Measurements from ENCODE around the gene YAE1. TPM values are rescaled to one million over a fixed set of nuclear protein-coding genes. Genes with fewer than 3 reads are reported as not detected.

The YAE1 gene
- total RNA-seq, 1 experiment from 2014 or later, result 38.5 TPM

GRCh38 chr7:39553436-39553835 is 12.8 kb upstream of the YAE1 start:
- no peak for DNase-seq (ENCODE audit: extremely low read depth, low read depth)

DNA sequence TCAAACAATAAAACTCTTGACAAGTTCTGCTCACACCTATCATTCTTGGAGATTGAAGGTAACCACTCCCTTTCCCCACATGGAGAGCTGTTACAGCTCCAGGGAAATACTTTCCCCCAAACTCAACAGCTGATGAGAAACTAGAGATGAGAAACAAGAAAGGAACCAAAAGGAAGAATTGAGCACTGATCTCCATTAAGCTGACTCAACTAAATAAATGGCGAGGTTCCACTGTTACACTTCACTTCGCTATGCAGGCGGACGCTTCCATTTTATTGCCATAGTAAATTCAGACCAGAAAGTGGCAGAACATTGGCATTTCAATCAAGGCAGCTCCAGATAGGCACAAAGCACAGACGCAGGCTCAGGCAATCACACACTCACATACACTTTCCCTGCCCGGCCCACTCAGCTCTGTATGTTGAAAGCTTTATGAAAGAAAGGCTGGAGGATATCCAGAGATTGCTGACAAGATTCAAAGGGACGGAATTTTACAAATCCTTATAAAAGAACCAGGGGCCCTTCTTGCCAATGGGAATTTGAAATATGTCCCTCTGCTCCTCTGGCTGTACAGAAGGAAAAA is 11.5 kb upstream of the YAE1 start:
- DNase-seq (ENCODE audit: extremely low read depth, low read depth), result no peak

- DNase-seq (ENCODE audit: extremely low read depth, low read depth), result no peak
Observed at GRCh38 chr7:39557222-39557621, 9.0 kb upstream of the YAE1 start.

GRCh38 chr7:39557911-39558310 is 8.3 kb upstream of the YAE1 start:
- DNase-seq (ENCODE audit: extremely low read depth, low read depth), result no peak

DNA sequence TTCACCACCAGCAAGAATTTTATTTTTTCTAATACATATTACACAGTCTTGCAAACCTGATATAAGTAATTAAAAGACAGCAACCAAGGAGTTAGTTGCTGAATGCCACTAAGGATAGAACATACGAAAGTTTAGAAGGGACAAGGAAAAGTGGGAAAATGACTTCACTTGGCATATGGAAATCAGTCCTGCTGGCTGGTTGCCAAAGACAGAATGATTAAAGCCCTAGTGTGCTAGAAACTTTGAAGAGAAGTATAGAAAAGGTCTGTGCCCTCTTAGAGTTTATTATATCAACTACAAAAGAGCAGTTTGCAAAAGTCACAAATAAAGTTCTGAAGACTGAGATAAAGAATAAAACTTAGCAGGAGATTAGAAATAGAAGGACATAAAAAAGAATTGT is 5.8 kb upstream of the YAE1 start:
- no peak for DNase-seq (ENCODE audit: extremely low read depth, low read depth)

- no peak for DNase-seq (ENCODE audit: extremely low read depth, low read depth)
Observed at GRCh38 chr7:39560997-39561396, 5.2 kb upstream of the YAE1 start.

DNA sequence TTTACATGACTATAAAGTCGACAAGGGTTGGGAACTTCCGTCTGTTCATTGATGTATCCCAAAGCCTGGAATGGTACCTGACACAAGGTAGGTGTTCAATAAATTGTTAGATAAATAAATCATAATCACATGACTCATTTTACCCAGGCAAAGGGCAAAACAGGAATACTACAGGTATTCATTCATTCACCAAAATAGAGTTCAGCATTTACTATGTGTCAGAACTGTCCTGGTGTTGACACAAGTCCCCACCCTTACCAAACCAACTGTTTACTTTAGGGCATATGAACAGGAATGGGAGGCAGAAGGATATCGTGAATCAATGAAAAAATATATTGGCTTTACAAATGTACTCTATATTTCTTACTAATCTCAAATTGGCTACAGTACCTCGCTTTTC is 666 bp upstream of the YAE1 start:
- DNase-seq (ENCODE audit: extremely low read depth, low read depth), result no peak

- DNase-seq (ENCODE audit: extremely low read depth, low read depth), result no peak
Observed at GRCh38 chr7:39567294-39567693, 1.1 kb downstream of the YAE1 start.

DNA sequence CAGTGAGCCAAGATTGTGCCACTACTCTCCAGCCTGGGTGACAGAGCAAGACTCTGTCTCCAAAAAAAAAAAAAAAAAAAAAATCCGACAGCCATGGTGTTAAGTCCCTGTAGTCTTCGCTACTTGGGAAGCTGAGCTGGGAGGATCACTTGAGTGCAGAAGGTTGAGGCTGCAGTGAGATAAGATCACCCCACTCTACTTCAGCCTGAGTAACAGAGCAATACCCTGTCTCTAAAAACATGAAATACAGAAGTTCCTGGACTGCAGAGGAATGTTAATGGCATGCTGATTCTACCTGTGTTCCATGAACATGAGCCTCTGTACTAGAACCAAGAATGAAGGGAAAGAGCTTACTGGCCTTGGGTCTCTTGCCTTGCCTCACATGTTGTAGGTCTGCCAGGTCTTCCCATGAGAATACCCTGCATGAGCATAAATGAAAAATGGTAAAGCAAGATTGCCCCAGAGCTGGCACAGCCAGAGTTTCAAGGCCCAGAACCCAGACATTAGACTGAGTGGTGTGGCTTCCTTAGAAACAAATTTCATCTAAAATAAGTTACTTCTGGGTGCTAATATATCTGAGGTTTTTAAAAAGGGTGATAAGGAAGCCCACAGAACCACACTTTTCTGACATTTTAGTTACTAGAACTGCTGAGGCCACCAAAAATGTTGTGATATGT is 8.6 kb downstream of the YAE1 start:
- no peak for DNase-seq (ENCODE audit: extremely low read depth, low read depth)

- no peak for DNase-seq (ENCODE audit: extremely low read depth, low read depth)
Observed at GRCh38 chr7:39577229-39577874, 11.1 kb downstream of the YAE1 start.

DNA sequence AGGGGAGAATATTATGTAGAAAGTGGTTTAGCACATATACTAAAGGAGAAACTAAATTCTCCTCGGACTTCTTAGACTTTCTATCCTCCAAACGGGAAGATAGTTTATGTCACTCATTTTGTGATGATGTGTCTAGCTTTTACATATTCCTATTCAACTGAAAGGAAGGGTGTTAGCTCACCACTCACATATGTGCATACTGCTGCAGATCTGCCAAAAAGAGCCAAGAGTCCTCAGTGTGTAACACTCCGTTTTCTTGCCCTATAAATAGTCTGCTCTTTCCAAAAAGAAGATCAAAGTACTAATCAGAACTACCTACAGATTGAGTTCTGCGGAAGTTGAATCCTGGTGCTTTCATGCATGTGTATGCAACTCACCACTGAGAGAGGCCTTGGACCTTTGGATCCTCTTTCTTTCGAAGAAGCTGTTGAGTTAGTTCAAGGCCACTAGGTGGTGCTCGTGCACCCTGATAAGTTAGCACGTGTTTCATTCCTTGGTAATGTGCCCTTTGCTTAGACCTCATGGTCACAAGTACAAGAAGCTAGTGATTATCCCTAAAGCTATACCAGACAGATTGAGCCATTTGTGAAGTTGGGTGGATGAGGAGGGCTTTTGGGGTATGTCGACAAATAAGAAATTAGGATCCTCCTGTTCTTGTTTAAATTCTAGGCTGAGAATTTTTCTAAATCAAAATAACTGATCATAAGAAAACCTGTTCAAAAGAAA is 14.1 kb downstream of the YAE1 start:
- DNase-seq (ENCODE audit: extremely low read depth, low read depth), result peak; percentile 86

- DNase-seq (ENCODE audit: extremely low read depth, low read depth), result no peak
Observed at GRCh38 chr7:39582536-39582935, 16.3 kb downstream of the YAE1 start.

DNA sequence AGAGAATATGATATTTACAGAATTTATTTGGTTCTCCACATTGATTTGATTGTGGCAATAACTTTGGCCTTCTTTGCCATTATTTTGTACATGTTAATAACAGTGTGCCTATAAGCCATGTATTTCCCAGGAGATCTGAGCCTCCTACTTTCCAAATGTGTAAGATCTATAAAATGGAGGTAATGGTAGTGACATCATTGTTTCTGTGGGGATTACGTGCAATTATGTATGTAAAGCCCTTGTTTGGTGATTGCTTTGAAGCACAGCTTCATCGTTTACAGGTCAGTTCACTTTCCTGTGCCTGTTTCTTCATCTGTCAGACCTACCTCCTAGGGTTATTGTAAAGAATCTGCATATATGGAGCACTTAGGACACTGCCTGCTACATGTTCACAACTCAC is 17.3 kb downstream of the YAE1 start:
- no peak for DNase-seq (ENCODE audit: extremely low read depth, low read depth)

DNA sequence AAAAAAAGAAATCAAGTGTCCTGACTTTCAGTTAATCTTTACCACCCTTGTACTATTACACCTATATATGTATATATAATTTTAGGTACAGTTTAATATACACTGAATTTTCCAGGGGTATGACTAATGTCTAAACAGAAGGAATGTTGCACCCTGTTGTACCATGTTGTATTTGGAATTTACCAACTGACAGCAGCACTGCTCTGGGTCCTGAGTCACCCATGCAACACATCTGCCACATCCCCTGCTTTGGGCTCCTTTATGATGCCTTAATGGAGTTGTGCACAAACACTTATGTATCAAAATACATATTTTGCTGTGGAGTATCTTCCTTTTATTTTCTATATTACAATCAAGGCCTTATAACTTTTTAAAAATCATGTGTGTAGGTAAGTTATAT is 21.2 kb downstream of the YAE1 start:
- DNase-seq (ENCODE audit: extremely low read depth, low read depth), result no peak

DNA sequence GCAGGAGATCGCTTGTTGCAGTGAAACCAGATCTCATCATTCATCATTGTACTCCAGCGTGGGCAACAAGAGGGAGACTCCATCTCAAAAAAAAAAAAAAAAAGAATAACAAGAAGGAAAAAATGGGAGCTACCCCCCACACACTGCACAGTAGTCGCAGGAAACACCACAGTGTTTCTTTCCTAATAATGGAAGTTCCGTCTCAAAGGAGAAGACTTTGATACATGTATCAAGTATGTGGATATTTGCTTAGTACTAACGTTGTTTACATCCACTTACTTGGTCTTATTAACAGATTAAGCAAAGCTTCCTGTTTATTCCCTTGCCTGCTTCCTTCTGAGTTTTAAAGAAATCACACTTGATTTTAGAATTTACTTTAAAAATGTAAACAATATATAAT is 22.2 kb downstream of the YAE1 start:
- no peak for DNase-seq (ENCODE audit: extremely low read depth, low read depth)

- no peak for DNase-seq (ENCODE audit: extremely low read depth, low read depth)
Observed at GRCh38 chr7:39589323-39590111, 23.3 kb downstream of the YAE1 start.

GRCh38 chr7:39592586-39592985 is 26.4 kb downstream of the YAE1 start:
- DNase-seq (ENCODE audit: extremely low read depth, low read depth), result no peak

- no peak for DNase-seq (ENCODE audit: extremely low read depth, low read depth)
Observed at GRCh38 chr7:39594988-39595620, 28.9 kb downstream of the YAE1 start.

DNA sequence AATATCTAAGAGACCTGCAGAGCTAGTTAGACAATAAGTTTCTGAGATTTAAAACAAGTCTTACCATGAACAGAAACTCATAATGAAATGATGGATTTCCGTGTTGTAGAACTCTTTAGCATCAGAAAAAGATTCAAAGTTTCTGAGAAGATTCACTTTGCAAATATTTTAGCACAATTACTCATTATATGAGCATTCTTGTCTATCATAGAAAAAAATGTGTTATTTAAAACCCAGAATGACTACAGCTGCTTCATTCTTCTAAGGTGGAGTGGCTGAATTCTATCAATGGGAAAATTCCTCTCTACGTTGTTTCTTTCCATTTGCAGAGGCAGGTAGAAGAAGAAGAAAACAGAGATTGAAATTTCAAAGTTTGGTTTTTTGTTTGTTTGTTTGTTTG is 36.1 kb downstream of the YAE1 start:
- no peak for DNase-seq (ENCODE audit: extremely low read depth, low read depth)

DNA sequence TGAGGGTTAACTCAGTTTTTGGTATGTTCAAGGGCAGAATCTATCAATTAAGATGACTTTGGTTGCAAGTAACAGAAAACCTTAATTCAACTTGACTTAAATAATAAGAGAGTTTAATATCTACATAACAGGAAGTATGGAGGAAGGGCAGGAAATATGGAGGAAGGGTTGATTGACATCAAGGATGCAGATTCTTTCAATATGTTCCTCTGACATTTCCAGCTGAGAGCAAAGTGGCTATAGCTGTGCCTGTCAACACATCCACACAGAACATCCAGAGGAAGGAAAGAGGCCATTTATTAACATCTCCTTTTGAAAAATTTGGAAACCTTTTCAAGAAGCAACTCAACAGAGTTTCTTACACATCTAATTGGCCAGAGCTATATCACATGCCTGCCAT is 37.7 kb downstream of the YAE1 start:
- no peak for DNase-seq (ENCODE audit: extremely low read depth, low read depth)
